HCT116 (cell line): ENCODE results near the gene ENOX1. TPM values are rescaled to one million over a fixed set of nuclear protein-coding genes. Genes with fewer than 3 reads are reported as not detected.

Experiments used
- ATAC-seq: fragments of 200-7000 bp; cut with Tn5 transposase; 2 replicates; pipeline ENCODE4 v1.9.1; 2020; ENCODE audit warnings: mild to moderate bottlenecking, moderate library complexity
- BruUV-seq: library from RNA; stranded (reverse); fragments of 400-500 nt; replicated peaks from 2 replicates; lab custom pipeline; 2021; lab: Mats Ljungman, UMichigan
- CTCF ChIA-PET: fragments of 300-600 bp; sonication (Branson Sonifier 250); formaldehyde crosslinking; loops from one replicate; lab custom pipeline; 2021; ENCODE audit warnings: antibody characterized with exemption; lab: Charles Lee
- POLR2A ChIA-PET: fragments of 300-600, 350-600 bp; sonication (Branson Sonifier 250); formaldehyde crosslinking; loops from one replicate; lab custom pipeline; 2021; ENCODE audit warnings: antibody characterized with exemption; lab: Charles Lee
- RAD21 ChIA-PET, 2 experiments: fragments of 300-600 bp; sonication (Branson Sonifier 250); formaldehyde crosslinking; loops; one replicate each; lab custom pipeline; 2023; ENCODE audit warnings: low total read pairs in 2 of 2; ENCODE audit not compliant: uncharacterized antibody in 2 of 2, unreplicated experiment in 2 of 2, low non-redundant PET in 1 of 2; lab: Charles Lee
- DNase-seq: peaks from one replicate; pipeline ENCODE4 v3.0.0-alpha.2; 2010; ENCODE audit warnings: low read depth, low spot score
- H2AFZ ChIP-seq: fragments of 200-600 bp; shearing (Covaris generic), sonication (generic); 2 replicates; pipeline ENCODE4 v1.6.1; 2017; ENCODE audit warnings: low read depth, mixed run types, mixed read lengths, antibody characterized with exemption, low read length; ENCODE audit not compliant: poor library complexity, severe bottlenecking
- H3K27ac ChIP-seq: 2 replicates; pipeline ENCODE4 v1.5.1; 2012; ENCODE audit warnings: low read depth, low read length
- H3K27me3 ChIP-seq: fragments of 200-600 bp; sonication (generic); 2 replicates; pipeline ENCODE4 v1.6.1; 2016; ENCODE audit warnings: mixed run types, low read length, mixed read lengths; ENCODE audit not compliant: insufficient read depth
- H3K36me3 ChIP-seq, 2 experiments: fragments of 200-500 bp in 1 of 2; fragments of 200-600 bp in 1 of 2; sonication (Bioruptor generic) in 1 of 2; sonication (generic) in 1 of 2; 2 replicates each; pipeline versions ENCODE4 v1.5.1 to v1.6.1; 2014 to 2016; ENCODE audit warnings: low read length in 2 of 2, inconsistent platforms in 1 of 2, mixed read lengths in 1 of 2, mixed run types in 1 of 2; ENCODE audit not compliant: insufficient read depth in 2 of 2, control insufficient read depth in 1 of 2
- H3K4me1 ChIP-seq, 2 experiments: fragments of 200-600 bp in 1 of 2; sonication (generic) in 1 of 2; 2 replicates each; pipeline versions ENCODE4 v1.5.1 to v1.6.1; 2012 to 2017; ENCODE audit warnings: low read length in 2 of 2, inconsistent platforms in 1 of 2, mild to moderate bottlenecking in 1 of 2, mixed read lengths in 1 of 2, mixed run types in 1 of 2, moderate library complexity in 1 of 2; ENCODE audit not compliant: insufficient read depth in 2 of 2, control insufficient read depth in 1 of 2
- H3K4me2 ChIP-seq: fragments of 200-600 bp; sonication (generic); 2 replicates; pipeline ENCODE4 v1.6.1; 2017; ENCODE audit warnings: mixed run types, low read length, mixed read lengths
- H3K4me3 ChIP-seq, 2 experiments: fragments of 200-600 bp in 1 of 2; sonication (generic) in 1 of 2; replicated peaks in 1 of 2; 2 replicates each; pipeline ENCODE4 v1.5.1; 2011 to 2016; ENCODE audit warnings: low read length in 2 of 2, control low read depth in 1 of 2, low read depth in 1 of 2, mild to moderate bottlenecking in 1 of 2, mixed read lengths in 1 of 2, mixed run types in 1 of 2
- H3K79me2 ChIP-seq: fragments of 200-600 bp; sonication (generic); 2 replicates; pipeline ENCODE4 v1.6.1; 2017; ENCODE audit warnings: mild to moderate bottlenecking, mixed run types, low read length, moderate library complexity, mixed read lengths; ENCODE audit not compliant: insufficient read depth
- H3K9ac ChIP-seq: fragments of 200-600 bp; sonication (generic); 2 replicates; pipeline ENCODE4 v1.6.1; 2016; ENCODE audit warnings: low read length, mixed read lengths
- H3K9me2 ChIP-seq: fragments of 200-600 bp; sonication (generic), shearing (Covaris generic); 2 replicates; pipeline ENCODE4 v1.6.1; 2017; ENCODE audit warnings: mixed run types, mild to moderate bottlenecking, moderate library complexity; ENCODE audit not compliant: insufficient read depth
- H3K9me3 ChIP-seq, 2 experiments: fragments of 200-500 bp in 1 of 2; fragments of 200-600 bp in 1 of 2; sonication (Bioruptor generic) in 1 of 2; sonication (generic) in 1 of 2; 2 replicates each; pipeline ENCODE4 v1.6.1; 2014 to 2017; ENCODE audit warnings: low read length in 2 of 2, mixed read lengths in 2 of 2, inconsistent platforms in 1 of 2, low read depth in 1 of 2, mild to moderate bottlenecking in 1 of 2, mixed run types in 1 of 2, moderate library complexity in 1 of 2; ENCODE audit not compliant: control insufficient read depth in 1 of 2, insufficient read depth in 1 of 2
- H4K20me1 ChIP-seq: fragments of 200-600 bp; sonication (generic), shearing (Covaris generic); 2 replicates; pipeline ENCODE4 v1.6.1; 2017; ENCODE audit warnings: mixed run types, mild to moderate bottlenecking, moderate library complexity; ENCODE audit not compliant: insufficient read depth
- CEBPB ChIP-seq: IDR thresholded peaks from 2 replicates; pipeline ENCODE4 v1.6.1; 2012; ENCODE audit warnings: low read depth
- ELF1 ChIP-seq: IDR thresholded peaks from 2 replicates; pipeline ENCODE4 v1.6.1; 2012; ENCODE audit warnings: low read depth, borderline replicate concordance
- EZH2 ChIP-seq: fragments of 200-600 bp; sonication (generic); IDR thresholded peaks from 2 replicates; pipeline ENCODE4 v1.6.1; 2017; ENCODE audit warnings: antibody characterized with exemption, mixed run types
- EZH2phosphoT487 ChIP-seq: fragments of 200-600 bp; IDR thresholded peaks from 2 replicates; pipeline ENCODE4 v1.6.1; 2018; ENCODE audit warnings: antibody characterized with exemption, borderline replicate concordance
- MAX ChIP-seq: IDR thresholded peaks from 2 replicates; pipeline ENCODE4 v1.6.1; 2012
- REST ChIP-seq: IDR thresholded peaks from 2 replicates; pipeline ENCODE4 v1.6.1; 2012; ENCODE audit warnings: low read depth
- TCF7L2 ChIP-seq: IDR thresholded peaks from 2 replicates; pipeline ENCODE4 v1.7.0; 2011; ENCODE audit warnings: borderline replicate concordance, inconsistent platforms; ENCODE audit not compliant: insufficient read depth, insufficient read length; ENCODE audit errors: extremely low read depth
- ZFX ChIP-seq: fragments of 450-650 bp; IDR thresholded peaks from 2 replicates; pipeline ENCODE4 v1.6.1; 2017
- intact Hi-C: fragments of 100-400 bp; cut with micrococcal nuclease; formaldehyde crosslinking; loops from 2 replicates; pipeline ENCODE4 v1.10.0; 2022
- total RNA-seq: library from RNA; stranded (reverse); gene quantifications from one replicate; pipeline ENCODE4 v1.2.1, GENCODE V29; 2021; ENCODE audit not compliant: unreplicated experiment

ENOX1 gene
- total RNA-seq, 1 experiment from 2014 or later: 4.5 TPM

GRCh38 chr13:43205416-43205815 lies 581.4 kb downstream of the ENOX1 start (continued):
- TF ChIP-seq REST: no peak
- TF ChIP-seq ELF1: no peak
- TF ChIP-seq EZH2phosphoT487: no peak

- Histone ChIP-seq H3K4me1 (no peaks in the 10 kb centered on the region), H2AFZ (no peak overlapping the region), H3K4me2 (no peak overlapping the region), H3K9ac (no peak overlapping the region), H4K20me1 (no peaks in the 10 kb centered on the region), H3K79me2 (no peaks in the 10 kb centered on the region), H3K27me3 (peaks cover 3% of the 10 kb centered on the region; the same call in 1 of the 2 replicates), H3K9me2 (no peaks in the 10 kb centered on the region), H3K4me3 (no peak overlapping the region), H3K36me3 (no peaks in the 10 kb centered on the region), H3K9me3 (peaks cover 0 to 4% of the 10 kb centered on the region in 2 experiments; a peak in 1 of 4 replicates), H3K27ac (no peak overlapping the region)
- TF ChIP-seq REST: no peak
- no peak for TF ChIP-seq CEBPB
- no peak for TF ChIP-seq EZH2
- no peak for TF ChIP-seq ZFX
- no peak for TF ChIP-seq TCF7L2
- TF ChIP-seq MAX: no peak
- no peak for ATAC-seq
- DNase-seq: no peak
- POLR2A ChIA-PET: no interaction called here
- intact Hi-C loops: no loop called here
- RAD21 ChIA-PET: no interaction called here
- no TSS peak for BruUV-seq
- CTCF ChIA-PET: no interaction called here
Observed at GRCh38 chr13:43204591-43204990, 582.2 kb downstream of the ENOX1 start.
